ENCODE results near the gene ATP5F1A.
"Not testable (repeated sequence)": the region's sequence is repeated elsewhere in the genome, so short reads cannot be mapped to it uniquely, and the experiment has no call there.

ATP5F1A gene

DNA sequence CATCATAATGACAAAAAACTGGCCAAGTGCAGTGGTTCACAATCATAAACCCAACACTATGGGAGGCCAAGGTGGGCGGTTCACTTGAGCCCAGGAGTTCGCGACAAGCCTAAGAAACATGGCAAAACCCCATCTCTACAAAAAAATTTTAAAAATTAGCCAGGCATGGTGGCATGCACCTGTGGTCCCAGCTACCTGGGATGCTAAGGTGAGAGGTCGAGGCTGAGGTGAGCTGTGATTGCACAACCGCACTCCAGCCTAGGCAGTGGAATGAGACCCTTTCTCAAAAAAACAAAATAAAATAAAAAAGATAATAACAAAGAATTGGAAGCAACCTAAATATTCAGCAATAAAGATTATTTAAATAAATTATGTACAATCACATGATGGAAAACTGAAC lies 47.8 kb downstream of the ATP5F1A start:
- Histone ChIP-seq H3K27ac (ENCODE audit: insufficient read depth, low read length, poor library complexity, severe bottlenecking) (no peak overlapping the region), H3K4me3 (ENCODE audit: insufficient read depth, low read depth, low read length, poor library complexity, severe bottlenecking) (no peak overlapping the region), H3K9me3 (ENCODE audit: control insufficient read depth, low read length) (no peaks in the 10 kb centered on the region), H3K27me3 (replicated peaks; ENCODE audit: control insufficient read depth, insufficient read depth, low read length, poor library complexity, severe bottlenecking) (no peaks in the 10 kb centered on the region), H3K36me3 (ENCODE audit: control insufficient read depth, insufficient read depth, low read length) (no peaks in the 10 kb centered on the region), H3K4me1 (ENCODE audit: control insufficient read depth, insufficient read depth, low read length, poor library complexity, severe bottlenecking) (peaks cover 10% of the 10 kb centered on the region)
- DNase-seq, result no peak

DNA sequence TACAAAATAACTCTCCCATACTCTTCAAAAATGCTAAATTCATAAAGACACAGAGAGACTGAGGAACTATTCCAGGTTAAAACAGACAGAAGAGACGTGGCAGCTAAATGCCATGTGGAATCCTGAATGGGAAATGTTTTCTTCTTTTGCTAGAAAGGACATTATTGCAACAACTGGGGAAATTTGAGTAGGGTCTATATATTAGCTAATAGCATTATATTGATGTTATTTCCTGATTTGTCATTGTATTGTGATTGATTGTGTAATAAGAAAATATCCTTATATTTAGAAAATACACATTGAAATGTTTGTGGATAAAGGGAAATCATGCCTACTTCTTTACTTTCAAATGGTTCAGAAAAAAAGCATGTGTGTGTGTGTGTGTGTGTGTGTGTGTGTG lies 49.5 kb downstream of the ATP5F1A start:
- no peaks in the 10 kb centered on the region for H3K36me3 ChIP-seq (ENCODE audit: control insufficient read depth, insufficient read depth, low read length)
- H3K4me3 ChIP-seq (ENCODE audit: insufficient read depth, low read depth, low read length, poor library complexity, severe bottlenecking), result no peak overlapping the region
- no peaks in the 10 kb centered on the region for H3K9me3 ChIP-seq (ENCODE audit: control insufficient read depth, low read length)
- H3K27me3 ChIP-seq (replicated peaks; ENCODE audit: control insufficient read depth, insufficient read depth, low read length, poor library complexity, severe bottlenecking), result no peaks in the 10 kb centered on the region
- H3K27ac ChIP-seq (ENCODE audit: insufficient read depth, low read length, poor library complexity, severe bottlenecking), result no peak overlapping the region
- H3K4me1 ChIP-seq (ENCODE audit: control insufficient read depth, insufficient read depth, low read length, poor library complexity, severe bottlenecking), result peaks cover 6% of the 10 kb centered on the region
- no peak for DNase-seq

DNA sequence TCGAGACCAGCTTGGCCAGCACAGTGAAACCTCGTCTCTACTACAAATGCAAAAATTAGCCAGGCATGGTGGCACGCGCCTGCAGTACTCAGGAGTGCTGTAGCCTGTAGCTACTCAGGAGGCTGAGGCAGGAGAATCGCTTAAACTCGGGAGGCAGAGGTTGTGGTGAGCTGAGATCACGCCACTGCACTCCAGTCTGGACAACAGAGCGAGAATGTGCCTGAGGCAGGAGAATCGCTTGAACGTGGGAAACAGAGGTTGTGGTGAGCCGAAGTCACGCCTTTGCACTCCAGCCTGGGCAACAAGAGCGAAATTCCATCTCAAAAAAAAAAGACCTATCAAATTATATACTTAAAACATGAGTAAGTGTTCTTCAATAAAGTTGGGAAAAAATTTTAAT lies 50.7 kb downstream of the ATP5F1A start:
- H3K36me3 ChIP-seq (ENCODE audit: control insufficient read depth, insufficient read depth, low read length); H3K27ac ChIP-seq (ENCODE audit: insufficient read depth, low read length, poor library complexity, severe bottlenecking); H3K27me3 ChIP-seq (replicated peaks; ENCODE audit: control insufficient read depth, insufficient read depth, low read length, poor library complexity, severe bottlenecking); H3K9me3 ChIP-seq (ENCODE audit: control insufficient read depth, low read length); H3K4me3 ChIP-seq (ENCODE audit: insufficient read depth, low read depth, low read length, poor library complexity, severe bottlenecking); DNase-seq: not testable (repeated sequence)
- H3K4me1 ChIP-seq (ENCODE audit: control insufficient read depth, insufficient read depth, low read length, poor library complexity, severe bottlenecking), result peaks cover 11% of the 10 kb centered on the region

DNA sequence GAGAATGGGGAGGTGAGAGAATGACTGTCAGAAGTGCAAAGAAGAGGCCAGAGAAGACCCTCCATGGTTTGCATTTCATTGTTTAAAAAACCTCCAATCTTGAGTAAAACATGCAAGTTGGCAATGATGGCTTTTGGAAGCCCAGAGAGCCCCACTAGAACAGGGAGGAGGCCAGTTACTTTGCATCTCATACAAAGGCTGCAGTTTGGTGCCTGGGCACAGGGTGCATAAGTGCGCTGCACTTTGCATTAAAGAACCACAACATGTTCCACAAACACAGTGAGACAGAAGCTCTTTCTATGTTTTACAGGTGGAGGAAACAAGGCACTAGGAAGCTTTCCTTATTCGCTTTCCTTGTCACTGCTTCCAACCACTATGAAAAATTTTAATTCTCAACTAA lies 51.4 kb downstream of the ATP5F1A start:
- peaks cover 13% of the 10 kb centered on the region for H3K4me1 ChIP-seq (ENCODE audit: control insufficient read depth, insufficient read depth, low read length, poor library complexity, severe bottlenecking)
- H3K4me3 ChIP-seq (ENCODE audit: insufficient read depth, low read depth, low read length, poor library complexity, severe bottlenecking), result no peak overlapping the region
- no peak overlapping the region for H3K27ac ChIP-seq (ENCODE audit: insufficient read depth, low read length, poor library complexity, severe bottlenecking)
- no peaks in the 10 kb centered on the region for H3K27me3 ChIP-seq (replicated peaks; ENCODE audit: control insufficient read depth, insufficient read depth, low read length, poor library complexity, severe bottlenecking)
- DNase-seq, result no peak
- no peaks in the 10 kb centered on the region for H3K9me3 ChIP-seq (ENCODE audit: control insufficient read depth, low read length)
- H3K36me3 ChIP-seq (ENCODE audit: control insufficient read depth, insufficient read depth, low read length), result no peaks in the 10 kb centered on the region

DNA sequence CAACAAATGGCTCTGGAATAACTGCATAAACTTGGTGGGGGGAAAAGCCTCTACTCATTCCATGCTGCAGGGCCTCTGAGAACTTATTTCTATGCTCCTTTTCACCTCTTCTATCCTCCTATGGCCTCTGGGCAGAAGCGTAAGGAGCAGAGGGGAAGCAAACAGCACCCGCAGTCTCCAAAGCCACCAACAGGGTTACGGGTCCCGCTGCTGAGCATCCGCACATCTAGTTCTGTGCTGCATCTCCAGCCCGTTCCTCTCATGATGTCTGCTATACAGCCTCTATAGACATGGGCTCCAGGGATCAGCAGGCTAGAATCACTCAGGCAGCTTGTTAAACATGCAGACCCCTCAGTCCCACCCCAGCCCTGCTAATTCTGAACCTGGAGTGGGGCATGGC lies 52.0 kb downstream of the ATP5F1A start:
- Histone ChIP-seq H3K9me3 (ENCODE audit: control insufficient read depth, low read length) (no peaks in the 10 kb centered on the region), H3K36me3 (ENCODE audit: control insufficient read depth, insufficient read depth, low read length) (no peaks in the 10 kb centered on the region), H3K27me3 (replicated peaks; ENCODE audit: control insufficient read depth, insufficient read depth, low read length, poor library complexity, severe bottlenecking) (no peaks in the 10 kb centered on the region), H3K4me1 (ENCODE audit: control insufficient read depth, insufficient read depth, low read length, poor library complexity, severe bottlenecking) (peaks cover 15% of the 10 kb centered on the region), H3K27ac (ENCODE audit: insufficient read depth, low read length, poor library complexity, severe bottlenecking) (no peak overlapping the region), H3K4me3 (ENCODE audit: insufficient read depth, low read depth, low read length, poor library complexity, severe bottlenecking) (no peak overlapping the region)
- DNase-seq, result no peak

DNA sequence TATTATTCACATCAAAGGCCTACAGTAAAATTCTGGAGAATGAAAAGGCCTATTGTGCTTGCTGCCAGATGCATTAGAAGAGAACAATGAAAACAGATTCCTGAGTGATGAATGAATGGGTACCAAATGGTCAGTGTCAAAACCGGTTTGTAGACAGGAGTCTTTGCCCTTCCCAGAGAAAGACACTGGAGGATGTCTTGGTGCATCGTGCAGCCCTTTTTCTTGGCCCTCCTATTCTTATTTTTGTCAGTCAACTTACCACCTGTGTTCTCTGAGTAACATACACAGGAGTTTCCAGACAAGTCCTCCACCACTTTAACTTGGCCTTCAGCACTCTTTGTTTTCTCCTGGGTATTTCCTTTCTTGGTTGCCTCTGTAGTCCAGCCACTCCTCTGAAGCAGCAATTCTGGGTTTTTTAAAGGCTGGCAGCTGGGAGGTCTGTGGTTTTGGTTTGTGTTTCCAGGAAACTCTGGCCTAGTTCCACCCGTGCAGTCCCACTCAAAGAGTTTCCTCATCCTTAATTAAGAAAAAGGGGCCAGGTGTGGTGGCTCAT lies 55.4 kb downstream of the ATP5F1A start:
- no peak overlapping the region for H3K4me3 ChIP-seq (ENCODE audit: insufficient read depth, low read depth, low read length, poor library complexity, severe bottlenecking)
- no peaks in the 10 kb centered on the region for H3K27me3 ChIP-seq (replicated peaks; ENCODE audit: control insufficient read depth, insufficient read depth, low read length, poor library complexity, severe bottlenecking)
- no peak for DNase-seq
- no peaks in the 10 kb centered on the region for H3K36me3 ChIP-seq (ENCODE audit: control insufficient read depth, insufficient read depth, low read length)
- no peak overlapping the region for H3K27ac ChIP-seq (ENCODE audit: insufficient read depth, low read length, poor library complexity, severe bottlenecking)
- no peaks in the 10 kb centered on the region for H3K9me3 ChIP-seq (ENCODE audit: control insufficient read depth, low read length)
- peaks cover 25% of the 10 kb centered on the region for H3K4me1 ChIP-seq (ENCODE audit: control insufficient read depth, insufficient read depth, low read length, poor library complexity, severe bottlenecking)

DNA sequence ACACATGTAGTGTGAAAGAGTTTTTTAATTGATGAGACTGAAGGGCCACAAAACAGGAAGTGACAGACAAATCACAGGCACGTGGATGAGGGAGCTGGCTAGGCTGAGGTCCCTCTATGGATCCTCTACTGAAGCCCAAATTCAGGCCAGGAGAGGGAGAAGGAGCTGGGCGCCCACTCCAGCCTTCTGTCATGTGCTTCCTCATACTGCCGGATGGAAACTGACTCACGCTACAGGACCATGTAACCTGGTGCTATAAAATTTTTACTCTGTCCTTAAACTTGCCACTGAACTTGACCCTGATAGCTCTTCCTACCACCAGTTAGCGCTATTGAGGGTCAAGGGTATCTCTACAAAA lies 57.4 kb downstream of the ATP5F1A start:
- no peak overlapping the region for H3K27ac ChIP-seq (ENCODE audit: insufficient read depth, low read length, poor library complexity, severe bottlenecking)

DNA sequence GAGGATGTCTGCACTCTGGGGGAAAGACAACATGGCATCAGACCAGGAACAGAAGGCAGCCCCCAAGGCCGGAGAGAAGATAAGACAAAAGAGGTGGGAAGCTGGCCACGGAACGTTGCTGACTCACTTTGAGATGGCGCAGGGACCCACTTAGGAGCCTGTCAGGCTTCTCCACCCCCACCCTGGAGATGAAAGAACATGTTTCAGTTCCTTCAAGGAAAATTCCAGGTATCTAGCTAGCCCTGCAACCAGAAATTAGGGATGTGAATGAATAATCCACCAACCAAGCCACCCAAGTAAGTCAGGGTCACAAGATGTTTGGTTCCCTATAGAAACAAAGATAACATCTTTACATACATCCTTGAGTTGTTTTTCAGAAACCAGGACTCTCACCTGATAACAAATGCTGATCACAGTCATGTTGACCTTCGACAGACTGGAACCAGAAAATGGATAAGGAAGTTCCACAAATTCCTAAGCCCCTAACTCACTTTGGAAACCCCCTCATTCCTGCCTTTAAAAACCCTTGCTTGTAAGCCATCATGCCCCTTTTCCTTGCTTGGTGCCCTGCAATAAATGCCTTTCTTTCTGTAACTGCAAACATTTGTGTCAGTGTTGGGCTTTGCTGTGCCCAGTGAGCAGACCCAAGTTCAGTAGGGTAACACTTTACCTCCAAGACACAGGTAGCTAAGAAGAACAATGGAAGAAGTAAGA lies 57.9 kb downstream of the ATP5F1A start:
- DNase-seq, result no peak
- no peaks in the 10 kb centered on the region for H3K9me3 ChIP-seq (ENCODE audit: control insufficient read depth, low read length)
- no peak overlapping the region for H3K27ac ChIP-seq (ENCODE audit: insufficient read depth, low read length, poor library complexity, severe bottlenecking)
- H3K36me3 ChIP-seq (ENCODE audit: control insufficient read depth, insufficient read depth, low read length), result no peaks in the 10 kb centered on the region
- no peak overlapping the region for H3K4me3 ChIP-seq (ENCODE audit: insufficient read depth, low read depth, low read length, poor library complexity, severe bottlenecking)
- no peaks in the 10 kb centered on the region for H3K27me3 ChIP-seq (replicated peaks; ENCODE audit: control insufficient read depth, insufficient read depth, low read length, poor library complexity, severe bottlenecking)
- H3K4me1 ChIP-seq (ENCODE audit: control insufficient read depth, insufficient read depth, low read length, poor library complexity, severe bottlenecking), result peaks cover 25% of the 10 kb centered on the region

More for the DNA sequence above, 57.4 kb downstream of the ATP5F1A start:
- no peak overlapping the region for H3K4me3 ChIP-seq (ENCODE audit: insufficient read depth, low read depth, low read length, poor library complexity, severe bottlenecking)
- no peaks in the 10 kb centered on the region for H3K36me3 ChIP-seq (ENCODE audit: control insufficient read depth, insufficient read depth, low read length)
- H3K4me1 ChIP-seq (ENCODE audit: control insufficient read depth, insufficient read depth, low read length, poor library complexity, severe bottlenecking), result peaks cover 25% of the 10 kb centered on the region
- no peaks in the 10 kb centered on the region for H3K9me3 ChIP-seq (ENCODE audit: control insufficient read depth, low read length)
- no peak for DNase-seq
- no peaks in the 10 kb centered on the region for H3K27me3 ChIP-seq (replicated peaks; ENCODE audit: control insufficient read depth, insufficient read depth, low read length, poor library complexity, severe bottlenecking)

DNA sequence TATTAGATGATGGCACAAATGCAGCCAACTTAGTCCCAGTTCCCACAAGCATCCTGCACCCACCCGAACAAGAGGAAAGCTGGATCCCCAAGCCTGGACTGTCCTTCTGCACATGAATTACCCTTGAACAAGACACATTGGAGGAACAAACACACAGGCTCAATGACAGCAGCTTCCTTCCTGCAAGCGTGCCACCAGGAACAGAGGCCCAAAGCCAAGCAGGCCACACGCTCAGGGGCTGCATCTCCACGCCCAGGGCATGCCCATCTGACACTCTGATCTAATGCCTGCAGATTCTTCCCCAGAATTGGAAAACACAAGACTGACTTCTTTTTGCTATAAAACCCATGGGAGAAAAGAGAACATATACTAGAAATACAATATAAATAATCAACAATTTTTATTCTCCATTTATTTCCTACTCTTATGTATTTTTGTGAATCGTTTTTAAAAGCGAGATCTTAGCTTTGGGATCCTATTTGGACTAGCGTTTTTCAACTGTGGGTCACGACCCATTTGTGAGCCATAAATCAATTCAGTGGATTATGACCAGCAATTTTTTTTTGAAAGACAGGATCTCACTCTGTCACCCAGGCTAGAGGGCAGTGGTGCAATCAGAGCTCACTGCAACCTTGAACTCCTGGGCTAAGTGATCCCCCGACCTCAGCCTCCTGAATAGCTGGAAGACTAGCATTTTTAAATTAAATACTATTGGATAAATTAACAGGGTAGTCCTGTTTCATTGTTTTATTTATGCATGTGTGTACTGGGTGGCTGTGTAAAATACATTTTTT lies 60.4 kb downstream of the ATP5F1A start:
- Histone ChIP-seq H3K36me3 (ENCODE audit: control insufficient read depth, insufficient read depth, low read length) (no peaks in the 10 kb centered on the region), H3K9me3 (ENCODE audit: control insufficient read depth, low read length) (no peaks in the 10 kb centered on the region), H3K4me1 (ENCODE audit: control insufficient read depth, insufficient read depth, low read length, poor library complexity, severe bottlenecking) (peaks cover 23% of the 10 kb centered on the region), H3K27me3 (replicated peaks; ENCODE audit: control insufficient read depth, insufficient read depth, low read length, poor library complexity, severe bottlenecking) (no peaks in the 10 kb centered on the region), H3K4me3 (ENCODE audit: insufficient read depth, low read depth, low read length, poor library complexity, severe bottlenecking) (no peak overlapping the region), H3K27ac (ENCODE audit: insufficient read depth, low read length, poor library complexity, severe bottlenecking) (no peak overlapping the region)
- no peak for DNase-seq
